Progenitor cell of endocrine pancreas (in vitro differentiated cells): ENCODE results near the gene ACSF3. TPM values are rescaled to one million over a fixed set of nuclear protein-coding genes. Genes with fewer than 3 reads are reported as not detected.

Experiments used
- DNase-seq: peaks from one replicate; pipeline ENCODE4 v3.0.0; 2021; ENCODE audit warnings: low spot score; ENCODE audit not compliant: unreplicated experiment
- H3K27ac Mint-ChIP-seq: 2 replicates; pipeline ENCODE4 v1.8.0; 2021; ENCODE audit warnings: mild to moderate bottlenecking, moderate library complexity, mixed read lengths
- H3K27me3 Mint-ChIP-seq: 2 replicates; pipeline ENCODE4 v1.8.0; 2021; ENCODE audit warnings: mixed read lengths
- H3K36me3 Mint-ChIP-seq: 2 replicates; pipeline ENCODE4 v1.8.0; 2022; ENCODE audit warnings: mixed read lengths; ENCODE audit not compliant: insufficient read depth
- H3K4me1 Mint-ChIP-seq: 2 replicates; pipeline ENCODE4 v1.8.0; 2021; ENCODE audit warnings: low read depth, mixed read lengths
- H3K4me3 Mint-ChIP-seq: 2 replicates; pipeline ENCODE4 v1.8.0; 2021; ENCODE audit warnings: low read depth, mild to moderate bottlenecking, moderate library complexity, mixed read lengths
- H3K9me3 Mint-ChIP-seq: 2 replicates; pipeline ENCODE4 v1.8.0; 2021; ENCODE audit warnings: low read depth, mixed read lengths
- total RNA-seq: library from RNA; stranded (reverse); gene quantifications from 2 replicates; pipeline ENCODE4 v1.2.1, GENCODE V29; 2021
- TF ChIP-seq, protein P1 (sequence below): fragments of 200-600 bp; sonication (generic); IDR thresholded peaks from one replicate; pipeline ENCODE4 v1.5.0; 2021; ENCODE audit warnings: antibody characterized with exemption, mild to moderate bottlenecking; ENCODE audit not compliant: unreplicated experiment

The ACSF3 gene
- total RNA-seq, 1 donor from 2014 or later, result 31.3 TPM

DNA sequence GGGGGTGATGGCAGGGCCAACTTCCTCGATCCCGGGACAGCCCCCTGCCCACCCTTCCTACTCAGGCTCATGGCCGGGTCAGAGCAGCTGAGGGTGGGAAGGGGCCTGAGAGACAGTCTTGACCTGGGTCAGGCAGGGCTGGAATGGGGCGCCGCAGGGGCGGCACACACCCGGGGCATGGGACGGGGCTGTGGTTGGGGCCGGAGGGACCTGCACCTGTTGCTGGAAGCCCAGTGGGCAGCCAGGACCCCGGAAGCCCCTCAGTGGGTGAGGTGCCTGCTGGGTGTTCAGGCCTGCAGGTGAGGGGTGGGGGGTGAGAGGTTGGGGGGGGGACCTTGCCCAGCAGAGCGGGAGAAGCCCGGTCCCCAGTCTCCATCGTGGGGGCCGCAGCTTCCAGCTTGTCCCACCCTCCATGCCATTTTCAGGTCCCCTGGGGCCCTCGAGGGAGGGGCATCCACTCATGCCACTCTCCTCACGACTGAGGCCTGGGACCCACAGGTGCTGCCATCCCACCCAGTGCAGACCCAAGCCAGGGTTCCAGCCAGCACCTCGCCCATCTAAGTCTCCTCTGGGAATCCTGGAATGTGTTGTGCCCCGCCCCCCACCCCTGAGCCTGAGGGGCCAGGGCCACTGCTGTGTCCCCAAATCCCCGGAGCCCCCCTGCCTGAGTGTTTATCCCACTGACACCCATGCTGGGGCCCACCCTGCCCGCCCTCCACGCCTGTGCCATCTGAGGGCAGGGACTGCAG is 43.4 kb upstream of the ACSF3 start:
- H3K27ac Mint-ChIP-seq, result no peak overlapping the region
- DNase-seq, result no peak
- peaks cover 3% of the 10 kb centered on the region for H3K9me3 Mint-ChIP-seq
- TF ChIP-seq, protein P1, sequence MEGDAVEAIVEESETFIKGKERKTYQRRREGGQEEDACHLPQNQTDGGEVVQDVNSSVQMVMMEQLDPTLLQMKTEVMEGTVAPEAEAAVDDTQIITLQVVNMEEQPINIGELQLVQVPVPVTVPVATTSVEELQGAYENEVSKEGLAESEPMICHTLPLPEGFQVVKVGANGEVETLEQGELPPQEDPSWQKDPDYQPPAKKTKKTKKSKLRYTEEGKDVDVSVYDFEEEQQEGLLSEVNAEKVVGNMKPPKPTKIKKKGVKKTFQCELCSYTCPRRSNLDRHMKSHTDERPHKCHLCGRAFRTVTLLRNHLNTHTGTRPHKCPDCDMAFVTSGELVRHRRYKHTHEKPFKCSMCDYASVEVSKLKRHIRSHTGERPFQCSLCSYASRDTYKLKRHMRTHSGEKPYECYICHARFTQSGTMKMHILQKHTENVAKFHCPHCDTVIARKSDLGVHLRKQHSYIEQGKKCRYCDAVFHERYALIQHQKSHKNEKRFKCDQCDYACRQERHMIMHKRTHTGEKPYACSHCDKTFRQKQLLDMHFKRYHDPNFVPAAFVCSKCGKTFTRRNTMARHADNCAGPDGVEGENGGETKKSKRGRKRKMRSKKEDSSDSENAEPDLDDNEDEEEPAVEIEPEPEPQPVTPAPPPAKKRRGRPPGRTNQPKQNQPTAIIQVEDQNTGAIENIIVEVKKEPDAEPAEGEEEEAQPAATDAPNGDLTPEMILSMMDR, result no peak
- H3K36me3 Mint-ChIP-seq, result no peaks in the 10 kb centered on the region
- H3K27me3 Mint-ChIP-seq, result peaks cover 18% of the 10 kb centered on the region
- no peak overlapping the region for H3K4me3 Mint-ChIP-seq
- no peaks in the 10 kb centered on the region for H3K4me1 Mint-ChIP-seq

GRCh38 chr16:89050868-89051311 is 42.8 kb upstream of the ACSF3 start:
- H3K4me3 Mint-ChIP-seq, result no peak overlapping the region
- peaks cover 2% of the 10 kb centered on the region for H3K9me3 Mint-ChIP-seq
- TF ChIP-seq, protein P1, result no peak
- H3K27me3 Mint-ChIP-seq, result peaks cover 17% of the 10 kb centered on the region
- DNase-seq, result no peak
- no peak overlapping the region for H3K27ac Mint-ChIP-seq
- H3K36me3 Mint-ChIP-seq, result no peaks in the 10 kb centered on the region
- H3K4me1 Mint-ChIP-seq, result no peaks in the 10 kb centered on the region

GRCh38 chr16:89051521-89052166 is 42.0 kb upstream of the ACSF3 start:
- Mint-ChIP-seq H3K9me3 (no peaks in the 10 kb centered on the region), H3K4me3 (no peak overlapping the region), H3K36me3 (no peaks in the 10 kb centered on the region), H3K27ac (no peak overlapping the region), H3K27me3 (peaks cover 10% of the 10 kb centered on the region), H3K4me1 (no peaks in the 10 kb centered on the region)
- TF ChIP-seq, protein P1, result no peak
- DNase-seq, result no peak

DNA sequence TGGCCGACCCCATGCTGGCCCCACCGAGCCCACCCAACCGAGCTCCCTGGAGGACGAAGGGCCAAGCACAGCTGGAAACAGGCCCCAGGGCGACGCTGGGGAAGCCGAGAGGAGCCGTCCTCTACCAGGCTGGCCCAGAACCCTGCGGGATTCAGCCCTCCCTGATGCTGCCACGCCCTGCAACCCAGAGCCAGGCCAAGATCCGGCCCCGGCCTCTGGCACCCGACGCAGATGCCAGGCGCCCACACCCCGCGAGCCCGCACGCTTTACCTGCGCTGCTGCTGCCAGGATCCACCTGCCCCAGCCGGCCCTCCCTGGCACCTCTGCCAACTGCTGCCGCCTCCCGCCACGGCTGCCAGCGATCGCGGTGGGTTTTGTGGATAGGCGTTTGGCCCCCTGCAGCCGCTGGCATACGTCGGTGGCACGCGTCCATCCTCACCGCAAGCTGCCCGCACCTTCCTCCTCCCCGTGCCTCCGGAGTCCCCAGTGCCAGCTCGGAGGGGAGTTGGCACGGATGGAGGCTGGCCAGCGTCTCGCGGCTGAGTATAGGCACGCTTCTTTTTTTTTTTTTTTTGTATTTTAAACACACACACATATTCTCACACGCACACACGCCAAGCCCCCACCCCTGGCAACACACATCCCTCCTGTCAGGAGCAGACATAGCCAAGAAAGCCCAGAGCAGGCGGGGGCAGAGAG is 41.3 kb upstream of the ACSF3 start:
- TF ChIP-seq, protein P1, result no peak
- DNase-seq, result no peak
- Mint-ChIP-seq H3K27me3 (peaks cover 9% of the 10 kb centered on the region), H3K4me1 (no peaks in the 10 kb centered on the region), H3K36me3 (no peaks in the 10 kb centered on the region), H3K27ac (no peak overlapping the region), H3K9me3 (no peaks in the 10 kb centered on the region), H3K4me3 (no peak overlapping the region)
